Measurements from ENCODE around the gene RNF123.

DNA sequence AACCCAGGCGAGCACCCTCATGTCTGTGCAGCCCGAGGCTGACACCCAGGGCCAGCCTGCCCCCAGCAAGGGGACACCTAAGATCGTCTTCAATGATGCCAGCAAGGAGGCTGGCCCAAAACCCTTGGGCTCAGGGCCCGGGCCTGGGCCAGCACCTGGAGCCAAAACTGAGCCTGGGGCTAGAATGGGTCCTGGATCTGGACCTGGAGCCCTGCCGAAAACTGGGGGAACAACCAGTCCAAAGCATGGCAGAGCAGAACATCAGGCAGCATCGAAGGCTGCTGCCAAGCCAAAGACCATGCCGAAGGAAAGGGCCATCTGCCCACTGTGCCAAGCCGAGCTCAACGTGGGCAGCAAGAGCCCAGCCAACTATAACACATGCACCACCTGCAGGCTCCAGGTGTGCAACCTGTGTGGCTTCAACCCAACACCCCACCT is 46.6 kb upstream of the RNF123 start:
- TF ChIP-seq, protein P1, sequence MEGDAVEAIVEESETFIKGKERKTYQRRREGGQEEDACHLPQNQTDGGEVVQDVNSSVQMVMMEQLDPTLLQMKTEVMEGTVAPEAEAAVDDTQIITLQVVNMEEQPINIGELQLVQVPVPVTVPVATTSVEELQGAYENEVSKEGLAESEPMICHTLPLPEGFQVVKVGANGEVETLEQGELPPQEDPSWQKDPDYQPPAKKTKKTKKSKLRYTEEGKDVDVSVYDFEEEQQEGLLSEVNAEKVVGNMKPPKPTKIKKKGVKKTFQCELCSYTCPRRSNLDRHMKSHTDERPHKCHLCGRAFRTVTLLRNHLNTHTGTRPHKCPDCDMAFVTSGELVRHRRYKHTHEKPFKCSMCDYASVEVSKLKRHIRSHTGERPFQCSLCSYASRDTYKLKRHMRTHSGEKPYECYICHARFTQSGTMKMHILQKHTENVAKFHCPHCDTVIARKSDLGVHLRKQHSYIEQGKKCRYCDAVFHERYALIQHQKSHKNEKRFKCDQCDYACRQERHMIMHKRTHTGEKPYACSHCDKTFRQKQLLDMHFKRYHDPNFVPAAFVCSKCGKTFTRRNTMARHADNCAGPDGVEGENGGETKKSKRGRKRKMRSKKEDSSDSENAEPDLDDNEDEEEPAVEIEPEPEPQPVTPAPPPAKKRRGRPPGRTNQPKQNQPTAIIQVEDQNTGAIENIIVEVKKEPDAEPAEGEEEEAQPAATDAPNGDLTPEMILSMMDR (conservative IDR thresholded peaks at IDR 0.05 in 1 of 2, IDR thresholded peaks at IDR 0.05 in 1 of 2; ENCODE audit: extremely low read depth in 1 of 2, insufficient read depth in 1 of 2, low read depth in 1 of 2, low read length in 2 of 2): no peak
- TF ChIP-seq EZH2 (IDR thresholded peaks at IDR 0.05; ENCODE audit: borderline replicate concordance, low read length): no peak
